HEK293 (cell line): ENCODE results near the gene ZBTB4.

Source experiments
- CTCF ChIA-PET: fragments of 350-600 bp; formaldehyde crosslinking; extraction: SDS; loops from one replicate; lab custom pipeline; 2021; ENCODE audit warnings: antibody characterized with exemption; lab: Yijun Ruan, JAX
- POLR2A ChIA-PET: fragments of 300-600 bp; formaldehyde crosslinking; extraction: SDS; loops from one replicate; lab custom pipeline; 2020; ENCODE audit warnings: antibody characterized with exemption, inconsistent platforms; lab: Yijun Ruan, JAX
- H3K27ac ChIP-seq: fragments of 200-500 bp; sonication (Bioruptor generic); 2 replicates; pipeline ENCODE4 v1.5.1; 2014; ENCODE audit warnings: low read depth, low read length, control low read depth, inconsistent platforms; ENCODE audit errors: extremely low read depth
- H3K36me3 ChIP-seq, 2 experiments: fragments of 200-500 bp in 1 of 2; sonication (Bioruptor generic) in 1 of 2; 1 replicate in 1 of 2; 2 replicates in 1 of 2; pipeline ENCODE4 v1.5.1; 2014 to 2017; ENCODE audit warnings: inconsistent platforms in 2 of 2, low read length in 2 of 2; ENCODE audit not compliant: control insufficient read depth in 2 of 2, insufficient read depth in 1 of 2
- H3K4me1 ChIP-seq: fragments of 200-500 bp; sonication (Bioruptor generic); 2 replicates; pipeline ENCODE4 v1.5.1; 2014; ENCODE audit warnings: mild to moderate bottlenecking, low read length, inconsistent platforms; ENCODE audit not compliant: control insufficient read depth, insufficient read depth
- H3K4me3 ChIP-seq: 2 replicates; pipeline ENCODE4 v1.5.1; 2011; ENCODE audit warnings: low read depth, mild to moderate bottlenecking, control low read depth, low read length, moderate library complexity
- H3K9me3 ChIP-seq: fragments of 200-500 bp; sonication (Bioruptor generic); 2 replicates; pipeline ENCODE4 v1.5.1; 2014; ENCODE audit warnings: low read depth, low read length, inconsistent platforms; ENCODE audit not compliant: control insufficient read depth, insufficient read depth
- EGR2 ChIP-seq: fragments of 450-650 bp; formaldehyde crosslinking; IDR thresholded peaks from 2 replicates; pipeline ENCODE4 v1.5.1; 2016; ENCODE audit warnings: low read depth, missing biosample characterization, missing genetic modification characterization
- KLF9 ChIP-seq: fragments of 450-650 bp; formaldehyde crosslinking; IDR thresholded peaks from 2 replicates; pipeline ENCODE4 v1.5.1; 2016; ENCODE audit warnings: missing biosample characterization, missing genetic modification characterization, low read depth
- MEIS1 ChIP-seq: sonication (generic); formaldehyde crosslinking; IDR thresholded peaks from 2 replicates; pipeline ENCODE4 v1.8.1; 2022; ENCODE audit warnings: missing genetic modification reagents, mild to moderate bottlenecking, borderline replicate concordance
- REPIN1 ChIP-seq: fragments of 450-650 bp; formaldehyde crosslinking; IDR thresholded peaks from 2 replicates; pipeline ENCODE4 v1.5.1; 2017; ENCODE audit warnings: missing biosample characterization, missing genetic modification characterization, low read depth
- ZBTB10 ChIP-seq: fragments of 450-650 bp; formaldehyde crosslinking; IDR thresholded peaks from 2 replicates; pipeline ENCODE4 v1.5.1; 2016; ENCODE audit warnings: missing biosample characterization, missing genetic modification characterization
- ZBTB11 ChIP-seq: fragments of 450-650 bp; formaldehyde crosslinking; conservative IDR thresholded peaks from 2 replicates; pipeline ENCODE4 v1.5.1; 2016; ENCODE audit warnings: low read depth, missing biosample characterization, missing genetic modification characterization
- ZFHX2 ChIP-seq: fragments of 450-650 bp; formaldehyde crosslinking; conservative IDR thresholded peaks from 2 replicates; pipeline ENCODE4 v1.5.1; 2016; ENCODE audit warnings: missing biosample characterization, missing genetic modification characterization
- ZNF114 ChIP-seq: fragments of 450-650 bp; formaldehyde crosslinking; IDR thresholded peaks from 2 replicates; pipeline ENCODE4 v1.5.0; 2017; ENCODE audit warnings: missing biosample characterization, missing genetic modification characterization
- ZNF140 ChIP-seq: fragments of 450-650 bp; formaldehyde crosslinking; IDR thresholded peaks from 2 replicates; pipeline ENCODE4 v1.5.1; 2016; ENCODE audit warnings: missing biosample characterization, missing genetic modification characterization
- ZNF184 ChIP-seq: fragments of 450-650 bp; IDR thresholded peaks from 2 replicates; pipeline ENCODE4 v1.5.1; 2018; ENCODE audit warnings: missing biosample characterization, mild to moderate bottlenecking, missing genetic modification characterization
- ZNF221 ChIP-seq: fragments of 450-650 bp; formaldehyde crosslinking; IDR thresholded peaks from 2 replicates; pipeline ENCODE4 v1.5.1; 2017; ENCODE audit warnings: missing biosample characterization, missing genetic modification characterization, borderline replicate concordance
- ZNF274 ChIP-seq, 2 experiments: fragments of 200-500 bp in 1 of 2; fragments of 450-650 bp in 1 of 2; sonication (Bioruptor generic) in 1 of 2; formaldehyde crosslinking in 1 of 2; IDR thresholded peaks; 2 replicates each; pipeline versions ENCODE4 v1.5.1 to v1.6.1; 2014 to 2016; ENCODE audit warnings: borderline replicate concordance in 1 of 2, inconsistent platforms in 1 of 2, low read length in 1 of 2, missing biosample characterization in 1 of 2, missing genetic modification characterization in 1 of 2
- ZNF391 ChIP-seq: fragments of 450-650 bp; formaldehyde crosslinking; IDR thresholded peaks from 2 replicates; pipeline ENCODE4 v1.5.1; 2016; ENCODE audit warnings: low read depth, missing biosample characterization, missing genetic modification characterization, borderline replicate concordance
- ZNF48 ChIP-seq: fragments of 450-650 bp; formaldehyde crosslinking; IDR thresholded peaks from 2 replicates; pipeline ENCODE4 v1.5.1; 2016; ENCODE audit warnings: missing biosample characterization, missing genetic modification characterization
- ZNF513 ChIP-seq: fragments of 450-650 bp; IDR thresholded peaks from 2 replicates; pipeline ENCODE4 v1.5.1; 2018; ENCODE audit warnings: missing biosample characterization, missing genetic modification characterization
- ZNF544 ChIP-seq: fragments of 450-650 bp; formaldehyde crosslinking; IDR thresholded peaks from 2 replicates; pipeline ENCODE4 v1.5.0; 2017; ENCODE audit warnings: missing biosample characterization, missing genetic modification characterization
- ZNF585B ChIP-seq: fragments of 450-650 bp; formaldehyde crosslinking; IDR thresholded peaks from 2 replicates; pipeline ENCODE4 v1.5.1; 2016; ENCODE audit warnings: missing biosample characterization, missing genetic modification characterization
- ZNF747 ChIP-seq: fragments of 450-650 bp; formaldehyde crosslinking; IDR thresholded peaks from 2 replicates; pipeline ENCODE4 v1.5.1; 2016; ENCODE audit warnings: missing biosample characterization, missing genetic modification characterization
- ZNF837 ChIP-seq: fragments of 450-650 bp; formaldehyde crosslinking; IDR thresholded peaks from 2 replicates; pipeline ENCODE4 v1.5.1; 2016; ENCODE audit warnings: missing biosample characterization, missing genetic modification characterization

Gene ZBTB4

GRCh38 chr17:7437950-7438614, 41.3 kb downstream of the ZBTB4 start:
- Histone ChIP-seq H3K36me3 (no peaks in the 10 kb centered on the region), H3K9me3 (no peaks in the 10 kb centered on the region), H3K4me3 (no peak overlapping the region), H3K4me1 (peaks cover 18% of the 10 kb centered on the region), H3K27ac (0 out of 2 replicates have a peak overlapping the region, but pooled peaks have one; percentile 9)
- ChIA-PET POLR2A (interaction anchor here (0.5 kb wide), 1 partner anchor 757 kb away, joined by 4 read pairs; no protein-coding TSS in a partner anchor), CTCF (interaction anchor here (0.8 to 3.9 kb wide), 4 partner anchors 7 to 123 kb away, joined by 3 to 37 read pairs (median 8); partner anchors contain the start of genes CHRNB1 and TMEM95)
- TF ChIP-seq KLF9 (tag by site-specific recombination) (no peak), ZNF140 (tag by site-specific recombination) (no peak), ZNF274 (IDR thresholded peaks at IDR 0.05; ENCODE audit: low read length) (no peak), ZNF274 (tag by site-specific recombination; IDR thresholded peaks at IDR 0.05; ENCODE audit: borderline replicate concordance) (no peak), ZNF747 (tag by site-specific recombination) (no peak), ZNF184 (tag by site-specific recombination) (no peak), ZNF544 (tag by site-specific recombination) (no peak), ZNF391 (no peak), ZNF585B (no peak), ZBTB11 (no peak), EGR2 (tag by site-specific recombination) (no peak), ZNF837 (tag by site-specific recombination) (no peak), ZNF48 (no peak), ZBTB10 (no peak), REPIN1 (tag by site-specific recombination) (no peak), ZNF114 (tag by site-specific recombination) (no peak), ZNF221 (tag by site-specific recombination) (no peak), MEIS1 (no peak)

- Histone ChIP-seq H3K4me3 (no peak overlapping the region), H3K4me1 (peaks cover 18% of the 10 kb centered on the region), H3K36me3 (no peaks in the 10 kb centered on the region), H3K9me3 (no peaks in the 10 kb centered on the region), H3K27ac (peak overlapping the region; percentile 9; the same call in 1 of the 2 replicates)
- peak; percentile 49; the same call in 1 of the 2 replicates for TF ChIP-seq ZFHX2
- TF ChIP-seq ZNF513 (tag by site-specific recombination): no peak
- ChIA-PET CTCF (interaction anchor here (0.6 to 3.9 kb wide), 28 partner anchors 8 to 377 kb away, joined by 3 to 37 read pairs (median 5); partner anchors contain the start of genes CHRNB1, NEURL4, SLC2A4 and SLC35G6), POLR2A (interaction anchor here (0.7 to 3.5 kb wide), 6 partner anchors 8 to 81 kb away, joined by 3 to 45 read pairs (median 5); partner anchors contain the start of genes CHRNB1, POLR2A and TMEM256)
These were observed 42.0 kb downstream of the ZBTB4 start for GRCh38 chr17:7437369-7437863.
